ENCODE measurements around the gene C1S.
"Not testable (repeated sequence)": the region's sequence is repeated elsewhere in the genome, so short reads cannot be mapped to it uniquely, and the experiment has no call there.

C1S gene

DNA sequence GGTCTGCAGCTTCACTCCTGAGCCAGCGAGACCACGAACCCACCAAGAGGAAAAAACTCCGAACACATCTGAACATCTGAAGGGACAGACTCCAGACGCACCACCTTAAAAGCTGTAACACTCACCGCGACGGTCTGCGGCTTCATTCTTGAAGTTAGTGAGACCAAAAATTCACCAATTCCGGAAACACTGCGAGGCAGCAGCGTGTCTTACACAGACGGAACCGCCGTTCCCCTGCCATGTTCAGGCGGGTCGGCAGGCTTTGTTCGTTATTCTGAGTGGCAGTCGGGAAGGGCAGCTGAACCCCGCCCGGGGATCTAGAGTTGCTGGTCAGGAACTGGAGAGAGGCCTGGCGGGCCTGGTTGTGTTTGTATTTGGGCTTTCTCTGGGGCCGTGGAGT, 21.9 kb upstream of the C1S start:
- Histone ChIP-seq H3K4me1 (peaks cover 0 to 5% (median 0%) of the 10 kb centered on the region in 10 experiments; a peak in 4 of 20 replicates), H3K9ac (no peak overlapping the region), H3K4me3 (no peak overlapping the region), H3K27ac (no peak overlapping the region), H3K9me3 (replicated peaks in 1 of 11) (0 out of 22 replicates have a peak, but pooled peaks cover 0 to 6% (median 0%) of the 10 kb centered on the region in 11 experiments), H3K36me3 (no peaks in the 10 kb centered on the region), H3K4me2 (no peak overlapping the region), H3K27me3 (no peaks in the 10 kb centered on the region), H4K20me1 (no peaks in the 10 kb centered on the region)
- no peak for TF ChIP-seq Cebpa-rat (IDR thresholded peaks at IDR 0.05)

DNA sequence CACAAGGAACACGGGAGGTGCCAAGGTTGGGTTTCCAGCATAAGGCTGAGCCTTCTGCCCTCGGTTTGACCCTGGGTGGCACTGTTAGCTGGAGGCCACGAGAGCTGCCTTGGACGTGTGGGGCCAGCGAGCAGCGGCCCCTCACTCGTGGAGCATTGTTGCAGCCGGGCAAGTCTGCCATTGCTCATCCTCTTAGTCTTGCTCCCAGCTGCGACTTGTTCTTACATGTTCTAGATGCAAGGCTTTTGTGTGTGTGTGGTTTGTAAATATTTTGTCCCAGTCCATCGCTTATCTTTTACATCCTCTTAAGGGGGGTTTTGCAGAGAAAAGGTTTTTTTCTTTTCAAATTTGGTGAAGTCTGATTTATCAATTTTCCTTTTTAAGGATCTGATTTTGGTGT, 21.1 kb upstream of the C1S start:
- no peak overlapping the region for H3K9ac ChIP-seq
- 0 out of 22 replicates have a peak, but pooled peaks cover 0 to 6% (median 0%) of the 10 kb centered on the region in 11 experiments for H3K9me3 ChIP-seq (replicated peaks in 1 of 11)
- H4K20me1 ChIP-seq = no peaks in the 10 kb centered on the region
- H3K4me3 ChIP-seq = no peak overlapping the region
- peaks cover 0 to 5% (median 0%) of the 10 kb centered on the region in 10 experiments; a peak in 4 of 20 replicates for H3K4me1 ChIP-seq
- no peak overlapping the region for H3K27ac ChIP-seq
- no peaks in the 10 kb centered on the region for H3K36me3 ChIP-seq
- no peaks in the 10 kb centered on the region for H3K27me3 ChIP-seq
- no peak for TF ChIP-seq Cebpa-rat (IDR thresholded peaks at IDR 0.05)
- no peak overlapping the region for H3K4me2 ChIP-seq

DNA sequence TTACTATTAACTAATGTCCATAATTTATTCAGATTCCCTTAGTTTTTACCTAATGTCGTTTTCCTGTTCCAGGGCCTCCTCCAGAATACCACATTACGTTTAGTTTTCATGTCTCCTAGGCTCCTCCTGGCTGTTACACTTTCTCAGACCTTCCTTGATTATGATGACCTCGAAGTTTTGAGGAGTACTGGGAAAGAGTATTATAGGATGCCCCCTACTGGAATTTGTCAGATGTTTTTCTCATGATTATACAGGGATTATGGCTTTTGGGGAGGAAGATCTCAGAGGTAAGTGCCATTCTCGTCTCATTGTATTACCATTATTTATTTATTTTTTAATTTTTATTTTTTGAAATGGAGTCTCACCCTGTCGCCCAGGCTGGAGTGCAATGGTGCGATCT, 17.7 kb upstream of the C1S start:
- no peaks in the 10 kb centered on the region for H3K27me3 ChIP-seq
- H3K4me2 ChIP-seq = no peak overlapping the region
- no peaks in the 10 kb centered on the region for H3K36me3 ChIP-seq
- TF ChIP-seq Cebpa-rat (IDR thresholded peaks at IDR 0.05) = no peak
- H4K20me1 ChIP-seq = peaks cover 0 to 5% (median 0%) of the 10 kb centered on the region in 11 experiments; a peak in 1 of 22 replicates
- peaks cover 18 to 27% (median 21%) of the 10 kb centered on the region in 10 experiments for H3K4me1 ChIP-seq
- no peak overlapping the region for H3K4me3 ChIP-seq
- H3K27ac ChIP-seq = no peak overlapping the region
- H3K9ac ChIP-seq = no peak overlapping the region
- H3K9me3 ChIP-seq (replicated peaks in 1 of 11) = 0 out of 22 replicates have a peak, but pooled peaks cover 0 to 6% (median 0%) of the 10 kb centered on the region in 11 experiments

DNA sequence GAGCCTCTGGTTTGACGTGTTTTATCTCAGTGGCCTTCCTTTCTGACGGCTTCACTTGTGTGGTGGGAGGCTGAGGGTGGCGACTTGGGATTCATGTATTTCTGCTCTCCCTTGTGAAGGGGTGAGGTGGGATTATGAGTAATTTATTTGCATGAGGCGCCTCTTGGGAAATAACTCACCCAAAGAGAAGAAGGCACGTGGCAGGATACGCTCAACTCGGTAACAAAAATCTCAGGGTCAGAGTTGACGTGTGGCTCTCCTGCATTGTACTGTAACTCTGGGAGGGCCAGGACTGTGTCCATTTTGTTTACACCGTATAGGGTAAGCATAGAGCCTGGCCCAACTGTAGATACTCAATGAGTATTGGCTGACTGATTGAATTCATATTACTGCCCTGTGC, 14.6 kb upstream of the C1S start:
- Histone ChIP-seq H3K27ac (no peak overlapping the region), H3K4me1 (peaks cover 27 to 40% (median 32%) of the 10 kb centered on the region in 10 experiments), H3K9ac (no peak overlapping the region), H3K36me3 (no peaks in the 10 kb centered on the region), H4K20me1 (peaks cover 0 to 5% (median 0%) of the 10 kb centered on the region in 11 experiments; a peak in 1 of 22 replicates), H3K9me3 (replicated peaks in 1 of 11) (peaks cover 0 to 7% (median 5%) of the 10 kb centered on the region in 11 experiments; a peak in 8 of 22 replicates), H3K4me3 (no peak overlapping the region), H3K4me2 (peak overlapping the region in 9 of 11 experiments; percentile 71 to 95 (median 83); a peak in 17 of 22 replicates), H3K27me3 (no peaks in the 10 kb centered on the region)
- TF ChIP-seq Cebpa-rat (IDR thresholded peaks at IDR 0.05) = no peak

DNA sequence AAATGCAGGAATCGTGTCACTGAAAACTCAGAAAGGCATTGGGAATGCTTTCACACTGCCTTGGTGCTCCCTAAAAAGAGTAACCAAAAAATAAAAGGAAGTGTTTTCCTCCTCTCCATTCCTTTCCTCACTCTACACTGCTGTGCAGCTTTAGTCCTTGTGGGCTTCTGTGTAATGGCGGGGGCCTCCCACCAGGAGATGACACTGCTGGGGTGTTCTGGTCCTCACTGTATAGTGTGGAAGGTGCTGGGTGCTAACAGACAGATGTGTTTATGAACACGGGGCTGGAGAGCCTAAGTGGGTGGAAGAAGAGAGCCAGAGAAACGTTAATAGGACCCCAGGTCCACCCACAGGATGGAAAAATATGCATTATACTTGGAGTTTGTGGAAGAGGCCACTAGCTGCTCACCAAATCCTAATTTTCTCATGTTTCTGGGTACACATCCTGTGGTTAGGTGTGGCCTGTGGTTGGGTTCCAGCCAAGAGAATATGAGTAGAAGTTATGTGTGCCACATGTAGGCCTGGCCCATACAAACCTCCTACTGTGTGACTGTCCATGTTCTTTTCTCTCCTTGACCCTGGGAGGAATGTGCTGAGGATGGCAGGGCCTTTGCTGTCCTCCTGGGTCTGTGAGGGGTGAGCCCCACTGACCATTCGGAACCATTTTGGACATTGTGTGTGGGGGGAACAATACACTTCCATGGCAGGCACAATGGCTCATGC, 14.0 kb upstream of the C1S start:
- H3K9ac ChIP-seq = no peak overlapping the region
- peaks cover 0 to 13% (median 6%) of the 10 kb centered on the region in 11 experiments; a peak in 9 of 22 replicates for H3K9me3 ChIP-seq (replicated peaks in 1 of 11)
- no peaks in the 10 kb centered on the region for H3K36me3 ChIP-seq
- peak overlapping the region in 1 of 10 experiments; percentile 42; a peak in 1 of 20 replicates for H3K4me3 ChIP-seq
- TF ChIP-seq Cebpa-rat (IDR thresholded peaks at IDR 0.05) = no peak
- H3K27ac ChIP-seq = peak overlapping the region in 1 of 11 experiments; percentile 58; a peak in 1 of 22 replicates
- no peaks in the 10 kb centered on the region for H3K27me3 ChIP-seq
- H3K4me1 ChIP-seq = peaks cover 27 to 40% (median 32%) of the 10 kb centered on the region in 10 experiments
- peaks cover 0 to 5% (median 0%) of the 10 kb centered on the region in 11 experiments; a peak in 1 of 22 replicates for H4K20me1 ChIP-seq
- H3K4me2 ChIP-seq = peak overlapping the region; percentile 71 to 95 (median 83)

DNA sequence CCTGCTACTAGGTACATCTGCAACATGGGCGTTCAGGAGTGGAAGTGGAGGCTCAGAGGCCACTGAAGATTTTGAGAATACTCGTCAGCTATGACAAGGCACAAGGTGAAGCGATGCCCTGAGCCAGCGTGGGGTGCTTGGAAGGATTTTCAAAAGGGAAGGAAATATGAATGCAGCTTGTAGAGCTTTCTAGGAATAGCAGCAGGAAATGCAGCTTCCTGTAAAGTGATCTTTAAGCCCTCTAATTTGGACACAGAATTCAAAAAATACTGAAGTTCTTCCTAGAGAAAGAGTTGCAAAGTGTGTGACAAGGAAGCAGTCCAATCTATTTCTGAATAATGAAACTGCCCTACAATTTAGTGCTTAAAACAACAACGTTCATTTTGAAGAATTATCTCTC, 13.2 kb upstream of the C1S start:
- peaks cover 27 to 40% (median 32%) of the 10 kb centered on the region in 10 experiments for H3K4me1 ChIP-seq
- no peaks in the 10 kb centered on the region for H3K27me3 ChIP-seq
- peaks cover 0 to 5% (median 0%) of the 10 kb centered on the region in 11 experiments; a peak in 1 of 22 replicates for H4K20me1 ChIP-seq
- peak overlapping the region in 7 of 10 experiments; percentile 4 to 42 (median 28); a peak in 8 of 20 replicates for H3K4me3 ChIP-seq
- peak overlapping the region; percentile 71 to 95 (median 83) for H3K4me2 ChIP-seq
- TF ChIP-seq Cebpa-rat (IDR thresholded peaks at IDR 0.05) = no peak
- H3K9me3 ChIP-seq (replicated peaks in 1 of 11) = peaks cover 0 to 13% (median 6%) of the 10 kb centered on the region in 11 experiments; a peak in 9 of 22 replicates
- no peaks in the 10 kb centered on the region for H3K36me3 ChIP-seq
- H3K9ac ChIP-seq = peak overlapping the region in 10 of 11 experiments; percentile 0 to 50 (median 27); a peak in 11 of 22 replicates
- H3K27ac ChIP-seq = peak overlapping the region in 7 of 11 experiments; percentile 26 to 58 (median 39); a peak in 11 of 22 replicates

DNA sequence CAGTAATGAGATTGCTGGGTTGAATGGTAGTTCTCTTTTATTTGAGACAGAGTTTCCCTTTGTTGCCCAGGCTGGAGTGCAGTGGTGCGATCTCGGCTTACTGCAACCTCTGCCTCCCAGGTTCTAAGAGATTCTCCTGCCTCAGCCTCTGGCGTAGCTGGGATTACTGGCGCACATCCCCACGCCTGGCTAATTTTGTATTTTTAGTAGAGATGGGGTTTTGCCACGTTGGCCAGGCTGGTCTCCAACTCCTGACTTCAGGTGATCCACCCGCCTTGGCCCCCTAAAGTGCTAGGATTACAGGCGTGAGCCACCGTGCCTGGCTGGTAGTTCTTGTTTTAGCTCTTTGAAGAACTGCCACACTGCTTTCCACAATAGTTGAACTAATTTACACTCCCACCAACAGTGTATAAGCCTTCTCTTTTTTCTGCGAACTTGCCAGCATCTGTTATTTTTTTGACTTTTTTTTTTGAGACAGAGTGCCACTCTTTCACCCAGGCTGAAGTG, 11.0 kb upstream of the C1S start:
- H3K4me3 ChIP-seq, H4K20me1 ChIP-seq, H3K9ac ChIP-seq, H3K27ac ChIP-seq, H3K36me3 ChIP-seq, H3K27me3 ChIP-seq: not testable (repeated sequence)
- Histone ChIP-seq H3K4me1 (peaks cover 27 to 40% (median 32%) of the 10 kb centered on the region in 10 experiments), H3K4me2 (peak overlapping the region in 1 of 11 experiments; percentile 93; a peak in 1 of 22 replicates), H3K9me3 (replicated peaks in 1 of 11) (peaks cover 0 to 13% (median 6%) of the 10 kb centered on the region in 11 experiments; a peak in 9 of 22 replicates)

DNA sequence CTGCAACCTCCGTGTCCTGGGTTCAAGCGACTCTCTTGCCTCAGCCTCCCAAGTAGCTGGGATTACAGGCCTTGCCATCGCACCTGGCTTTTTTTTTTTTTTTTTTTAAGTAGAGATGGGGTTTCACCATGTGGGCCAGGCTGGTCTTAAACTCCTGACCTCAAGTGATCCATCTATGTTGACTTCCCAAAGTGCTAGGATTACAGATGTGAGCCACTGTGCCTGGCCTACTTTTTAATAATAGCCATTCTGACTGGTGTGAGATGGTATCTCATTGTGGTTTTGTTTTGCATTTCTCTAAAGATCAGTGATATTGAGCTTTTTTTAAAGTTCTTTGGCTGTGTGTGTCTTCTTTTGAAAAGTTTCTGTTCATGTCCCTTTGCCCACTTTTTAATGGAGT, 10.5 kb upstream of the C1S start:
- not testable (repeated sequence) for H3K4me2 ChIP-seq, H3K4me3 ChIP-seq, H3K27me3 ChIP-seq, H3K27ac ChIP-seq, H3K36me3 ChIP-seq, H3K9ac ChIP-seq, H4K20me1 ChIP-seq
- peaks cover 27 to 40% (median 32%) of the 10 kb centered on the region in 10 experiments for H3K4me1 ChIP-seq
- H3K9me3 ChIP-seq (replicated peaks in 1 of 11) = peaks cover 0 to 13% (median 6%) of the 10 kb centered on the region in 11 experiments; a peak in 9 of 22 replicates

DNA sequence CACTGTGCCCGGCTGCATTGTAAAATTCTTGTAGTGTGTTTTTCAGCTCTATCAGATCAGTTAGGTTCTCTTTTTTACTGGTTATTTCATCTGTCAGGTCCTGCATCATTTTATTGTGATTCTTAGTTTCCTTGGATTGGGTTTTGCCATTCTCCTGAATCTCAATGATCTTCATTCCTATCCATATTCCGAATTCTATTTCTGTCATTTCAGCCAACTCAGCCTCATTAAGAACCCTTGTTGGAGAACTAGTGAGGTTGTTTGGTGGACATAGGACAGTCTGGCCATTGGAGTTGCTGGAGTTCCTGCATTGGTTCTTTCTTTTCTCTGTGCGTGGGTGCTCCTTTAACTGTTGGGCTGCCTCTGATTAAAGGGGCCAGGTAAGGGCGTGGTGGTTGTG, 5.6 kb upstream of the C1S start:
- H3K4me3 ChIP-seq = no peak overlapping the region
- no peaks in the 10 kb centered on the region for H4K20me1 ChIP-seq
- H3K36me3 ChIP-seq = no peaks in the 10 kb centered on the region
- peaks cover 0 to 13% (median 6%) of the 10 kb centered on the region in 11 experiments; a peak in 9 of 22 replicates for H3K9me3 ChIP-seq (replicated peaks in 1 of 11)
- H3K4me1 ChIP-seq = peaks cover 0 to 17% (median under 1%) of the 10 kb centered on the region in 10 experiments; a peak in 6 of 20 replicates
- H3K4me2 ChIP-seq = no peak overlapping the region
- H3K27ac ChIP-seq = no peak overlapping the region
- H3K9ac ChIP-seq = no peak overlapping the region
- no peaks in the 10 kb centered on the region for H3K27me3 ChIP-seq
- TF ChIP-seq Cebpa-rat (IDR thresholded peaks at IDR 0.05) = no peak

DNA sequence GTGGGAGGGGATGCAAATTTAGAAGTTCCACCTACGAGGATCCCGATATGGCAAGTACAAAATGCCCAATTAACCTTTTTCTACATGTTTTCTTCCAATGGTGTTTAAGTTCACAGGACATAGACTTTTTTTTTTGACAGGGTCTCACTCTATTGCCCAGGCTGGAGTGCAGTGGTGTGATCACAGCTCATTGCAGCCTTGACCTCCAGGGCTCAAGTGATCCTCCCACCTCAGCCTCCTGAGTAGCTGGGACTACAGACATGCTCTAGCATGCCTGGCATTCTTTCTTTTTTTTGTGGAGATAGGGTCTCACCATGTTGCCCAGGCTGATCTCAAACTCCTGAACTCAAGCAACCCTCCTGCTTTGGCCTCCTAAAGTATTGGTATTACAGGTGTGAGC, 4.8 kb upstream of the C1S start:
- H3K9ac ChIP-seq; H3K27me3 ChIP-seq; H3K27ac ChIP-seq; H3K4me2 ChIP-seq; H3K36me3 ChIP-seq; H3K9me3 ChIP-seq (replicated peaks in 1 of 11); H3K4me3 ChIP-seq; H4K20me1 ChIP-seq: not testable (repeated sequence)
- H3K4me1 ChIP-seq = peaks cover 0 to 17% (median 0%) of the 10 kb centered on the region in 10 experiments; a peak in 6 of 20 replicates

All from BLaER1 treated with 17β-estradiol and CSF1 and Interleukin-3, amounts not matched to agents 10 nM and 100 nM (cell line).